Mesenchymal stem cell (in vitro differentiated cells and primary cell): ENCODE measurements around the gene AGXT.
"Not testable (repeated sequence)": the region's sequence is repeated elsewhere in the genome, so short reads cannot be mapped to it uniquely, and the experiment has no call there.

Experiments
- DNase-seq: peaks from one replicate; pipeline ENCODE4 v3.0.0-alpha.2; 2013
- H2AFZ ChIP-seq: one replicate; pipeline ENCODE4 v1.6.1; 2013; ENCODE audit warnings: low read depth, mild to moderate bottlenecking, control low read depth, inconsistent platforms, low read length, moderate library complexity
- H2AK5ac ChIP-seq: 2 replicates; pipeline ENCODE4 v1.6.1; 2013; ENCODE audit warnings: low read length, moderate library complexity, mild to moderate bottlenecking, inconsistent platforms; ENCODE audit not compliant: severe bottlenecking
- H2BK120ac ChIP-seq: one replicate; pipeline ENCODE4 v1.6.1; 2013; ENCODE audit warnings: low read depth, mild to moderate bottlenecking, inconsistent platforms, low read length, moderate library complexity
- H2BK12ac ChIP-seq, 2 experiments: one replicate each; pipeline ENCODE4 v1.6.1; 2013; ENCODE audit warnings: inconsistent platforms in 2 of 2, low read length in 2 of 2, mild to moderate bottlenecking in 2 of 2, moderate library complexity in 2 of 2, control low read depth in 1 of 2
- H2BK15ac ChIP-seq: one replicate; pipeline ENCODE4 v1.6.1; 2013; ENCODE audit warnings: mild to moderate bottlenecking, low read depth, inconsistent platforms; ENCODE audit not compliant: poor library complexity, severe bottlenecking
- H2BK5ac ChIP-seq: 2 replicates; pipeline ENCODE4 v1.6.1; 2013; ENCODE audit warnings: low read depth, mild to moderate bottlenecking, low read length, control low read depth, inconsistent platforms; ENCODE audit not compliant: poor library complexity, severe bottlenecking
- H3K14ac ChIP-seq, 2 experiments: one replicate each; pipeline ENCODE4 v1.6.1; 2013; ENCODE audit warnings: inconsistent platforms in 2 of 2, low read length in 2 of 2, control low read depth in 1 of 2, mild to moderate bottlenecking in 1 of 2, moderate library complexity in 1 of 2
- H3K18ac ChIP-seq, 2 experiments: one replicate each; pipeline ENCODE4 v1.6.1; 2013; ENCODE audit warnings: inconsistent platforms in 2 of 2, low read length in 2 of 2, control low read depth in 1 of 2, low read depth in 1 of 2, mild to moderate bottlenecking in 1 of 2
- H3K23ac ChIP-seq, 2 experiments: one replicate each; pipeline ENCODE4 v1.6.1; 2013; ENCODE audit warnings: inconsistent platforms in 2 of 2, low read length in 2 of 2, mild to moderate bottlenecking in 2 of 2, moderate library complexity in 2 of 2, control low read depth in 1 of 2
- H3K27ac ChIP-seq: 2 replicates; pipeline ENCODE4 v1.5.1; 2013; ENCODE audit warnings: mild to moderate bottlenecking, moderate library complexity, low read length, control low read depth, inconsistent platforms; ENCODE audit not compliant: poor library complexity, severe bottlenecking
- H3K27me3 ChIP-seq, 2 experiments: 2 replicates each; pipeline versions ENCODE4 v1.6.1 to v1.7.0; 2013; ENCODE audit warnings: low read length in 2 of 2, mild to moderate bottlenecking in 2 of 2, moderate library complexity in 2 of 2, control low read depth in 1 of 2, inconsistent platforms in 1 of 2; ENCODE audit not compliant: control insufficient read depth in 1 of 2, insufficient read depth in 1 of 2
- H3K36me3 ChIP-seq, 2 experiments: 2 replicates each; pipeline versions ENCODE4 v1.6.1 to v1.7.0; 2013; ENCODE audit warnings: low read length in 2 of 2, control low read depth in 1 of 2, inconsistent platforms in 1 of 2, low read depth in 1 of 2, mild to moderate bottlenecking in 1 of 2; ENCODE audit not compliant: insufficient read depth in 2 of 2, control insufficient read depth in 1 of 2
- H3K4ac ChIP-seq, 2 experiments: one replicate each; pipeline ENCODE4 v1.6.1; 2013; ENCODE audit warnings: inconsistent platforms in 2 of 2, low read length in 2 of 2, mild to moderate bottlenecking in 2 of 2, moderate library complexity in 2 of 2, control low read depth in 1 of 2, low read depth in 1 of 2
- H3K4me1 ChIP-seq: 2 replicates; pipeline ENCODE4 v1.6.1; 2013; ENCODE audit warnings: low read depth, low read length, control low read depth; ENCODE audit not compliant: control insufficient read depth, insufficient read depth
- H3K4me2 ChIP-seq: 2 replicates; pipeline ENCODE4 v1.6.1; 2013; ENCODE audit warnings: low read length, mild to moderate bottlenecking, inconsistent platforms; ENCODE audit not compliant: poor library complexity, severe bottlenecking
- H3K4me3 ChIP-seq, 2 experiments: 2 replicates each; pipeline versions ENCODE4 v1.5.1 to v1.7.0; 2013; ENCODE audit warnings: low read length in 2 of 2, mild to moderate bottlenecking in 2 of 2, control low read depth in 1 of 2, low read depth in 1 of 2; ENCODE audit not compliant: insufficient read depth in 1 of 2
- H3K79me1 ChIP-seq: replicated peaks from 2 replicates; pipeline ENCODE4 v1.6.1; 2013; ENCODE audit warnings: mild to moderate bottlenecking, control low read depth, low read length, inconsistent platforms; ENCODE audit not compliant: poor library complexity, severe bottlenecking
- H3K9ac ChIP-seq: 2 replicates; pipeline ENCODE4 v1.7.0; 2013; ENCODE audit warnings: mild to moderate bottlenecking, low read length, moderate library complexity
- H3K9me3 ChIP-seq: 2 replicates; pipeline ENCODE4 v1.7.0; 2013; ENCODE audit warnings: mild to moderate bottlenecking, low read length; ENCODE audit not compliant: control insufficient read depth
- H4K8ac ChIP-seq: one replicate; pipeline ENCODE4 v1.6.1; 2013; ENCODE audit warnings: inconsistent platforms, mild to moderate bottlenecking, low read length, moderate library complexity
- H4K91ac ChIP-seq: one replicate; pipeline ENCODE4 v1.6.1; 2013; ENCODE audit warnings: mild to moderate bottlenecking, low read length, inconsistent platforms
- WGBS: methylation state at CpG from one replicate; pipeline ENCODE4 v1.1.7; 2013; ENCODE audit warnings: mixed read lengths; 5-methylcytosine and 5-hydroxymethylcytosine counted together

AGXT gene

GRCh38 chr2:240837621-240838020 is 31.0 kb upstream of the AGXT start:
- Histone ChIP-seq H2BK120ac (no peak overlapping the region), H3K14ac (no peak overlapping the region), H3K4me1 (peaks cover 2% of the 10 kb centered on the region), H3K79me1 (no peaks in the 10 kb centered on the region), H2BK5ac (no peak overlapping the region), H3K27me3 (peaks cover 37 to 89% of the 10 kb centered on the region in 2 experiments), H4K8ac (no peak overlapping the region), H2BK15ac (no peak overlapping the region), H3K36me3 (no peaks in the 10 kb centered on the region), H3K4me3 (no peak overlapping the region), H3K9me3 (no peaks in the 10 kb centered on the region), H3K9ac (no peak overlapping the region), H3K4me2 (no peak overlapping the region), H4K91ac (no peak overlapping the region), H2AK5ac (no peak overlapping the region), H3K27ac (no peak overlapping the region), H3K4ac (no peak overlapping the region), H2BK12ac (no peak overlapping the region), H2AFZ (no peak overlapping the region), H3K23ac (no peak overlapping the region), H3K18ac (no peak overlapping the region)
- DNase-seq = no peak
- WGBS = 68% methylated on average over 4 of the region's 4 CpGs

DNA sequence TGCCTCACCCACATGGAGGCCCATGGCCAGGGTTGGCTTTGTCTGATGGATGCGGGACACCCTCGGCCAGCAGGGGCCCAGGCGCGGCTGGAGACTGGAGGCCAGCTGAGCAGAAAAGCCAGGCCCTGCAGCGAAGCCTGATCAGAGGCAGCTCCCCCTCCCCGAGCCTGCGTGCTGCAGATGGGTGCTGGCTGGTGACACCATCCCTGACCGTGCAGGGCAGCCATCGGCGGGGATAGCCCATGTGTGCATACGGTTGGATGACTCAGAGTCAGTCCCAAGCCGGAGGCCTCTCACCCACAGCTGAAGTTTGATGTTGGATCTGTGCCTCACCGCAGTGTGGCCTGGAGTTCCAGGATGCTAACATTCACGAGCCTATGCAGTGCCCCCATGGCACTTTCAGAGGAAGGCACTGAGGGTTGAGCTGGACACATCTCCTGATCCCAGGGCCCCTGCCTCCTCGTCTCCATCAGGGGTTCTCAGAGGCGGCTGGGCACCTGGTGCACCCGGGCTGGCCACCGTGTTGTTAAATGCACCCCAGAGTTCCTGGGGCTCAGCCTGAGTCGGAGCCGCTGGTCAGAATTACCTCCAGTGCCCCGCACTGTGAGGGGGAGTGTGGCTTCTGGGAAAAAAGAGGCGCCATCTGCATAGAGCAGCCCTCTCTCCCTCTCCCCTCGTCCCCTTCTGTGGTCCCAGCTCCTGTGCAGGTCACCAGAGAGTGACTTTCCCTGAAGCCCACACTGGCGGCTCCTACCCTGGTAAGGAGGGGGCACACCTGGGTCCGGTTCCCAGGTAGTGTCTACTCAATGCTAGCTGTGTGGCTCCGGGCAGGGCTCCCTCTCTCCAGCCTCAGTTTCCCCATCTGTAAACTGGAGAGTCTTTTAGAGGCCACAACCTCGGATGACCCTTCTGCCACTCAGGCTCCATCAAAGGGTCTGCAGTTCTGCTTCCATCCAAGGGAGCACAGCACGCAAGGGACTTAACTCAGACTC is 29.2 kb upstream of the AGXT start:
- no peak overlapping the region for H2AFZ ChIP-seq
- peaks cover 3% of the 10 kb centered on the region for H3K9me3 ChIP-seq
- no peak for DNase-seq
- no peak overlapping the region for H4K91ac ChIP-seq
- no peak overlapping the region for H3K23ac ChIP-seq
- no peak overlapping the region for H3K14ac ChIP-seq
- H3K27me3 ChIP-seq = peaks cover 41 to 82% of the 10 kb centered on the region in 2 experiments
- H3K79me1 ChIP-seq = no peaks in the 10 kb centered on the region
- no peak overlapping the region for H2BK12ac ChIP-seq
- no peak overlapping the region for H3K4me3 ChIP-seq
- H3K36me3 ChIP-seq = no peaks in the 10 kb centered on the region
- H3K9ac ChIP-seq = no peak overlapping the region
- 86% methylated on average over 28 of the region's 28 CpGs for WGBS
- H2BK120ac ChIP-seq = no peak overlapping the region
- no peak overlapping the region for H2BK15ac ChIP-seq
- no peak overlapping the region for H2AK5ac ChIP-seq
- no peak overlapping the region for H3K4me2 ChIP-seq
- no peak overlapping the region for H4K8ac ChIP-seq
- no peak overlapping the region for H3K27ac ChIP-seq
- peaks cover 2% of the 10 kb centered on the region for H3K4me1 ChIP-seq
- no peak overlapping the region for H2BK5ac ChIP-seq
- no peak overlapping the region for H3K4ac ChIP-seq
- H3K18ac ChIP-seq = no peak overlapping the region

GRCh38 chr2:240840435-240841060 is 28.1 kb upstream of the AGXT start:
- 39% methylated on average over 8 of the region's 9 CpGs for WGBS
- H4K8ac ChIP-seq = no peak overlapping the region
- peak; percentile 79 for DNase-seq
- H3K27me3 ChIP-seq = peaks cover 35 to 80% of the 10 kb centered on the region in 2 experiments
- H3K18ac ChIP-seq = no peak overlapping the region
- peaks cover 7% of the 10 kb centered on the region for H3K9me3 ChIP-seq
- H3K9ac ChIP-seq = no peak overlapping the region
- H2BK15ac ChIP-seq = no peak overlapping the region
- H3K27ac ChIP-seq = no peak overlapping the region
- no peak overlapping the region for H3K4me3 ChIP-seq
- no peak overlapping the region for H2BK5ac ChIP-seq
- H3K14ac ChIP-seq = no peak overlapping the region
- H4K91ac ChIP-seq = no peak overlapping the region
- no peak overlapping the region for H2BK120ac ChIP-seq
- no peak overlapping the region for H2AK5ac ChIP-seq
- H2BK12ac ChIP-seq = no peak overlapping the region
- no peak overlapping the region for H3K4ac ChIP-seq
- no peak overlapping the region for H3K4me2 ChIP-seq
- no peak overlapping the region for H3K23ac ChIP-seq
- no peak overlapping the region for H2AFZ ChIP-seq
- no peaks in the 10 kb centered on the region for H3K79me1 ChIP-seq
- peaks cover 2% of the 10 kb centered on the region for H3K4me1 ChIP-seq
- H3K36me3 ChIP-seq = no peaks in the 10 kb centered on the region

- not testable (repeated sequence) for H2AFZ ChIP-seq, H3K9ac ChIP-seq, H2BK5ac ChIP-seq, H2BK15ac ChIP-seq, DNase-seq, H3K79me1 ChIP-seq, H3K4me1 ChIP-seq, H4K91ac ChIP-seq, H3K4me2 ChIP-seq, H3K4ac ChIP-seq, H4K8ac ChIP-seq, H3K9me3 ChIP-seq, H2BK120ac ChIP-seq, H3K36me3 ChIP-seq, H3K4me3 ChIP-seq, H3K18ac ChIP-seq, H3K14ac ChIP-seq, H3K27ac ChIP-seq, H2BK12ac ChIP-seq, H3K23ac ChIP-seq, H2AK5ac ChIP-seq
- peaks cover 25 to 60% of the 10 kb centered on the region in 2 experiments for H3K27me3 ChIP-seq
- 55% methylated on average over 2 of the region's 2 CpGs for WGBS
Measured at GRCh38 chr2:240846309-240846708, 22.3 kb upstream of the AGXT start.
